NB4 (cell line): ENCODE measurements around the gene CACNA2D4.

ENCODE experiments used
- DNase-seq: peaks from one replicate; pipeline ENCODE4 v3.0.0; 2010; ENCODE audit warnings: low read depth
- H3K4me3 ChIP-seq: one replicate; pipeline ENCODE4 v1.5.1; 2011; ENCODE audit warnings: mild to moderate bottlenecking, low read depth, low read length, moderate library complexity
- CTCF ChIP-seq: IDR thresholded peaks from one replicate; pipeline ENCODE4 v1.5.1; 2012; ENCODE audit warnings: low read depth, low read length
- MYC ChIP-seq: IDR thresholded peaks from 2 replicates; pipeline ENCODE4 v1.6.1; 2011; ENCODE audit warnings: low read depth, low read length
- POLR2A ChIP-seq: IDR thresholded peaks from 2 replicates; pipeline ENCODE4 v1.6.1; 2011; ENCODE audit warnings: mild to moderate bottlenecking; ENCODE audit not compliant: insufficient read length; ENCODE audit errors: extremely low read depth
- TF ChIP-seq, protein P1 (sequence below): IDR thresholded peaks from 2 replicates; pipeline ENCODE4 v1.6.1; 2011; ENCODE audit warnings: low read depth, low read length

The CACNA2D4 gene, protein sequence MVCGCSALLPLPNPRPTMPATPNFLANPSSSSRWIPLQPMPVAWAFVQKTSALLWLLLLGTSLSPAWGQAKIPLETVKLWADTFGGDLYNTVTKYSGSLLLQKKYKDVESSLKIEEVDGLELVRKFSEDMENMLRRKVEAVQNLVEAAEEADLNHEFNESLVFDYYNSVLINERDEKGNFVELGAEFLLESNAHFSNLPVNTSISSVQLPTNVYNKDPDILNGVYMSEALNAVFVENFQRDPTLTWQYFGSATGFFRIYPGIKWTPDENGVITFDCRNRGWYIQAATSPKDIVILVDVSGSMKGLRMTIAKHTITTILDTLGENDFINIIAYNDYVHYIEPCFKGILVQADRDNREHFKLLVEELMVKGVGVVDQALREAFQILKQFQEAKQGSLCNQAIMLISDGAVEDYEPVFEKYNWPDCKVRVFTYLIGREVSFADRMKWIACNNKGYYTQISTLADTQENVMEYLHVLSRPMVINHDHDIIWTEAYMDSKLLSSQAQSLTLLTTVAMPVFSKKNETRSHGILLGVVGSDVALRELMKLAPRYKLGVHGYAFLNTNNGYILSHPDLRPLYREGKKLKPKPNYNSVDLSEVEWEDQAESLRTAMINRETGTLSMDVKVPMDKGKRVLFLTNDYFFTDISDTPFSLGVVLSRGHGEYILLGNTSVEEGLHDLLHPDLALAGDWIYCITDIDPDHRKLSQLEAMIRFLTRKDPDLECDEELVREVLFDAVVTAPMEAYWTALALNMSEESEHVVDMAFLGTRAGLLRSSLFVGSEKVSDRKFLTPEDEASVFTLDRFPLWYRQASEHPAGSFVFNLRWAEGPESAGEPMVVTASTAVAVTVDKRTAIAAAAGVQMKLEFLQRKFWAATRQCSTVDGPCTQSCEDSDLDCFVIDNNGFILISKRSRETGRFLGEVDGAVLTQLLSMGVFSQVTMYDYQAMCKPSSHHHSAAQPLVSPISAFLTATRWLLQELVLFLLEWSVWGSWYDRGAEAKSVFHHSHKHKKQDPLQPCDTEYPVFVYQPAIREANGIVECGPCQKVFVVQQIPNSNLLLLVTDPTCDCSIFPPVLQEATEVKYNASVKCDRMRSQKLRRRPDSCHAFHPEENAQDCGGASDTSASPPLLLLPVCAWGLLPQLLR

DNA sequence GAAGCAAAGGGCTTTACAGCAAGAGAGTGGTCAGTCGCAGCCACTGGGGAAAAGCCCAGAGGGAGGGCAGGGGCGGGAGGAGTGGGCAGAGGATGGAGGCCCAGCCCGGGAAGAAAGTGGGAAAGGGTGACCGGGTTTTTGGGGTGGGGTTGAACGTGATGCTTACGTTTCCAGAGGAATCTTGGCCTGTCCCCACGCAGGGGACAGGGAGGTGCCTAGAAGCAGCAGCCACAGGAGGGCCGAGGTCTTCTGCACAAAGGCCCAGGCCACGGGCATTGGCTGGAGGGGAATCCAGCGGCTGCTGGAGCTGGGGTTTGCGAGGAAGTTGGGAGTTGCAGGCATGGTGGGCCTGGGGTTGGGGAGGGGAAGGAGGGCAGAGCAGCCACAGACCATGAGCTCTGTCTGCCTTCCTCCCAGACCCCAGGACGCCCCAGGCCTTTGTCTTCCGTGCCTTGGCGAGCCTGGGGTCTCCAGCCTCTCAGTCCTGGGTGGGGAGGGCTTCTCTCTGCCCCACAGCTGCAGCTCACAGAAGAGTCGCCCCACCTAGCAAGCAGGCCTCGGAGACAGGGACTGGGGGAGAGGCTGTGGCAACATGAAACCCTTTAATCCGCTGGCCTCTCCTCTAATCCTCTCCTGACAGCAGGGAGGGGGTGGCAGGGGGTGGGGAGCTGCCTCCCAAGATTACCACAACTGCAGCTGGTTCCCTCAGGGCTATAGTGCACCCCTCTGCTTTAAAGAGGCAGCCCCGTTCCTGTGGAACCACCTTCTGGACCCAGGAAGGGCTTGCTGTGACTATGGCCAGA is at the start of gene CACNA2D4:
Gene CACNA2D4 (minus strand): TSS at position 572 of the 803 bp plus-strand sequence. CDS start 179 bp downstream, at position 393.
- H3K4me3 ChIP-seq: peak within 1 kb of the TSS; percentile 65
- peak; percentile 87 for DNase-seq
- no peak for TF ChIP-seq CTCF
- TF ChIP-seq MYC: peak; percentile 18; the same call in 1 of the 2 replicates
- TF ChIP-seq, protein P1, sequence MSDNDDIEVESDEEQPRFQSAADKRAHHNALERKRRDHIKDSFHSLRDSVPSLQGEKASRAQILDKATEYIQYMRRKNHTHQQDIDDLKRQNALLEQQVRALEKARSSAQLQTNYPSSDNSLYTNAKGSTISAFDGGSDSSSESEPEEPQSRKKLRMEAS: no peak

DNA sequence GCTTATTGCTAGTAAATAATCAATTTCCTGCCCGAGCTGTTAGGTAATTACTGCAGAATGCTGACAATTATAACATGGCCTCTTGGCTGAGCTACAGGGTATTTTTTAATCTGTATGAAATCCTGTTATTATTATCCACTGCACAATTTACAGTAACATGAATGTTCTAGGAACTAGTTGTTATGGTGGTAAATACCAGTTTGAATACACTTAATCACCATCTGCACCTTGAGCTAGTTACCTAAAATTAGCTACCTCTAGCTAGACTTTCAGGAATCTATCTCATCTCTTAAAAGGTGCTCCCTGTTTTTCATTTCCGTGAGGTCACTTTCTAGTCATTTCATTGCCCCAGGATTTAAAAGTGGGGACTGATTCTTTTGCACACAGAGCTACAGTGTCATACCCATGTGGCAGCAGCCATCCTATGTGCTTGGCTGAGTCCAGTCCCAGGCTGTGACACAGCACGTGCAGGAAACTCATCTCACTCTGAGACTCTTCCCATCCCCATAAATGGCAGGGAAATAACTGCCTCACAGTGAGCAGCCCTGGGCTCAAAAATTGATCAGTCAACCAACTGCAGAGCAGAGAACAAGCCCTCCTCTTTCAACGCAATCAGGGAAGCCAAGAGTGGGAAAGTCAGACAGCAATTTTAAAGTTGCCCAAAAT is 48.2 kb upstream of the CACNA2D4 start:
- no peak for DNase-seq
- TF ChIP-seq POLR2A: no peak
- TF ChIP-seq, protein P1: no peak
- no peak for TF ChIP-seq MYC
- TF ChIP-seq CTCF: no peak
- H3K4me3 ChIP-seq: no peak overlapping the region

- no peak for DNase-seq
- H3K4me3 ChIP-seq: no peak overlapping the region
- TF ChIP-seq MYC (no peak), POLR2A (no peak), CTCF (no peak)
- TF ChIP-seq, protein P1: no peak
Measured at GRCh38 chr12:1965916-1966315, 47.5 kb upstream of the CACNA2D4 start.

- no peak overlapping the region for H3K4me3 ChIP-seq
- TF ChIP-seq MYC (no peak), CTCF (no peak), POLR2A (no peak)
- TF ChIP-seq, protein P1: no peak
- no peak for DNase-seq
Measured at GRCh38 chr12:1962051-1963020, 43.9 kb upstream of the CACNA2D4 start.
